Measurements from ENCODE around the gene SMIM33.
"Not testable (repeated sequence)": the region's sequence is repeated elsewhere in the genome, so short reads cannot be mapped to it uniquely, and the experiment has no call there.

DNA sequence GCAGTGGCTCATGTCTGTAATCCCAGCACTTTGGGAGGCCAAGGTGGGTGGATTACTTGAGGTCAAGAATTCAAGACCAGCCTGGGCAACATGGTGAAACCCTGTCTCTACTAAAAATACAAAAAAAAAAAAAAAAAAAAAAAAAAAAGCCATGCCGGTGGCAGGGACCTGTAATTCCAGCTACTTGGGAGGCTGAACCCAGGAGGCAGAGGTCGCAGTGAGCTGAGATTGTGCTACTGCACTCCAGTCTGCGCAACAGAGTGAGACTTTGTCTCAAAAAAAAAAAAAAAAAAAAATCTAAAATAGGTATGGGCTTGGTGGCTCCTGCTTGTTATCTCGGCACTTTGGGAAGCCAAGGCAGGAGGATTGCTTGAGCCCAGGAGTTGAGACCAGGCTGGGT lies 8.9 kb downstream of the SMIM33 start:
- TF ChIP-seq, protein P1, sequence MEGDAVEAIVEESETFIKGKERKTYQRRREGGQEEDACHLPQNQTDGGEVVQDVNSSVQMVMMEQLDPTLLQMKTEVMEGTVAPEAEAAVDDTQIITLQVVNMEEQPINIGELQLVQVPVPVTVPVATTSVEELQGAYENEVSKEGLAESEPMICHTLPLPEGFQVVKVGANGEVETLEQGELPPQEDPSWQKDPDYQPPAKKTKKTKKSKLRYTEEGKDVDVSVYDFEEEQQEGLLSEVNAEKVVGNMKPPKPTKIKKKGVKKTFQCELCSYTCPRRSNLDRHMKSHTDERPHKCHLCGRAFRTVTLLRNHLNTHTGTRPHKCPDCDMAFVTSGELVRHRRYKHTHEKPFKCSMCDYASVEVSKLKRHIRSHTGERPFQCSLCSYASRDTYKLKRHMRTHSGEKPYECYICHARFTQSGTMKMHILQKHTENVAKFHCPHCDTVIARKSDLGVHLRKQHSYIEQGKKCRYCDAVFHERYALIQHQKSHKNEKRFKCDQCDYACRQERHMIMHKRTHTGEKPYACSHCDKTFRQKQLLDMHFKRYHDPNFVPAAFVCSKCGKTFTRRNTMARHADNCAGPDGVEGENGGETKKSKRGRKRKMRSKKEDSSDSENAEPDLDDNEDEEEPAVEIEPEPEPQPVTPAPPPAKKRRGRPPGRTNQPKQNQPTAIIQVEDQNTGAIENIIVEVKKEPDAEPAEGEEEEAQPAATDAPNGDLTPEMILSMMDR (IDR thresholded peaks at IDR 0.05; ENCODE audit: insufficient read depth, low read length) = not testable (repeated sequence)
- not testable (repeated sequence) for TF ChIP-seq GABPA (IDR thresholded peaks at IDR 0.05; ENCODE audit: low read depth); POLR2AphosphoS5 (IDR thresholded peaks at IDR 0.05; ENCODE audit: low read depth); SPI1 (IDR thresholded peaks at IDR 0.05; ENCODE audit: borderline replicate concordance, low read depth)
- TF ChIP-seq, protein P2, sequence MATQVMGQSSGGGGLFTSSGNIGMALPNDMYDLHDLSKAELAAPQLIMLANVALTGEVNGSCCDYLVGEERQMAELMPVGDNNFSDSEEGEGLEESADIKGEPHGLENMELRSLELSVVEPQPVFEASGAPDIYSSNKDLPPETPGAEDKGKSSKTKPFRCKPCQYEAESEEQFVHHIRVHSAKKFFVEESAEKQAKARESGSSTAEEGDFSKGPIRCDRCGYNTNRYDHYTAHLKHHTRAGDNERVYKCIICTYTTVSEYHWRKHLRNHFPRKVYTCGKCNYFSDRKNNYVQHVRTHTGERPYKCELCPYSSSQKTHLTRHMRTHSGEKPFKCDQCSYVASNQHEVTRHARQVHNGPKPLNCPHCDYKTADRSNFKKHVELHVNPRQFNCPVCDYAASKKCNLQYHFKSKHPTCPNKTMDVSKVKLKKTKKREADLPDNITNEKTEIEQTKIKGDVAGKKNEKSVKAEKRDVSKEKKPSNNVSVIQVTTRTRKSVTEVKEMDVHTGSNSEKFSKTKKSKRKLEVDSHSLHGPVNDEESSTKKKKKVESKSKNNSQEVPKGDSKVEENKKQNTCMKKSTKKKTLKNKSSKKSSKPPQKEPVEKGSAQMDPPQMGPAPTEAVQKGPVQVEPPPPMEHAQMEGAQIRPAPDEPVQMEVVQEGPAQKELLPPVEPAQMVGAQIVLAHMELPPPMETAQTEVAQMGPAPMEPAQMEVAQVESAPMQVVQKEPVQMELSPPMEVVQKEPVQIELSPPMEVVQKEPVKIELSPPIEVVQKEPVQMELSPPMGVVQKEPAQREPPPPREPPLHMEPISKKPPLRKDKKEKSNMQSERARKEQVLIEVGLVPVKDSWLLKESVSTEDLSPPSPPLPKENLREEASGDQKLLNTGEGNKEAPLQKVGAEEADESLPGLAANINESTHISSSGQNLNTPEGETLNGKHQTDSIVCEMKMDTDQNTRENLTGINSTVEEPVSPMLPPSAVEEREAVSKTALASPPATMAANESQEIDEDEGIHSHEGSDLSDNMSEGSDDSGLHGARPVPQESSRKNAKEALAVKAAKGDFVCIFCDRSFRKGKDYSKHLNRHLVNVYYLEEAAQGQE (IDR thresholded peaks at IDR 0.05; ENCODE audit: insufficient replicate concordance, low read depth) = not testable (repeated sequence)
